ENCODE measurements around the gene ZC2HC1B.

DNA sequence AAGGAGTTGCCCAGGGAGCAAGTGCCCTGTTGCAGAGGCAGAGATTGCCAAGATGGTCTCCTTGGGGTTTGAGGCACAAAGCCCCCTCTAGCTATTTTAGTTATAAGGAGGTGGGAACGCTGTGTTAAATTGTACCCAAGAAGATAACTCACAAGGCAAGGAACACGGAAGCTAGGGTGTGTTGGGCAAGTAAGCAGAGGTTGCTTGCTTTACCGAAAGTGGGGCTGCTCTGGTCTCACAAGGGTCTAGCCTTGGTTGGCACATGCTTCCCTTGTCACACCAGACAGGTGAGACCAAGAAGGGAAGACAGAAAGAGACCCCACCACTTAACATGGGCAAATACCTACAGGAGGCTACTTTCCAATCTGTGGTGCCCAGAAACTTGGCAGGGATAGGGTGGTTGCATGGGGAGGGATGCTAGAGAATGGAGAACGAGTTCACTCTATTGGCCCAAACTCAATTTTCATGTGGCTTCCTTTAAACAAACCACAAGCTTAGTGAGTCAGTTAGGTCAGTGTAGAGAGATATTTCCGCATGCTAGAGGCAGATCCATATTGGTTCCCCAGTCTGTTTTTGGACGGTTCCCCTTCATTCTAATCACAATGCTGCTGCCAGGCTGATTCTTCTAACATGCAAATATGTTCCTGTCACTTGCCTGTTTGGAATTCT lies 101.4 kb downstream of the ZC2HC1B start:
- TF ChIP-seq SIN3A (IDR thresholded peaks at IDR 0.05; ENCODE audit: borderline replicate concordance, insufficient read depth, low read length) = no peak
- no peak for TF ChIP-seq POLR2AphosphoS5 (IDR thresholded peaks at IDR 0.05; ENCODE audit: low read depth, low read length)

Data from PFSK-1 (cell line).